LNCaP clone FGC (cell line): ENCODE results near the gene AMN1.
"Not testable (repeated sequence)": the region's sequence is repeated elsewhere in the genome, so short reads cannot be mapped to it uniquely, and the experiment has no call there.

Source experiments
- DNase-seq: peaks from one replicate; pipeline ENCODE4 v3.0.0-alpha.2; 2011; ENCODE audit warnings: low read depth
- H3K4me3 ChIP-seq: 2 replicates; pipeline ENCODE4 v1.5.1; 2011; ENCODE audit warnings: mild to moderate bottlenecking, low read depth, low read length, control low read depth
- CTCF ChIP-seq: IDR thresholded peaks from 2 replicates; pipeline ENCODE4 v1.5.1; 2012; ENCODE audit warnings: mild to moderate bottlenecking; ENCODE audit not compliant: control insufficient read depth, insufficient read depth; ENCODE audit errors: extremely low read depth

AMN1 gene

GRCh38 chr12:31749024-31749704, 20.3 kb upstream of the AMN1 start:
- H3K4me3 ChIP-seq, result no peak overlapping the region
- DNase-seq, result peak; percentile 100
- no peak for TF ChIP-seq CTCF

GRCh38 chr12:31745242-31745641, 16.4 kb upstream of the AMN1 start:
- no peak for TF ChIP-seq CTCF
- no peak for DNase-seq
- H3K4me3 ChIP-seq, result no peak overlapping the region

GRCh38 chr12:31744363-31744762, 15.5 kb upstream of the AMN1 start:
- not testable (repeated sequence) for DNase-seq, H3K4me3 ChIP-seq

- no peak for TF ChIP-seq CTCF
- no peak for DNase-seq
- H3K4me3 ChIP-seq, result no peak overlapping the region
Measured at GRCh38 chr12:31742891-31743290, 14.1 kb upstream of the AMN1 start.

GRCh38 chr12:31740628-31741027, 11.8 kb upstream of the AMN1 start:
- no peak for TF ChIP-seq CTCF
- no peak overlapping the region for H3K4me3 ChIP-seq
- no peak for DNase-seq

- DNase-seq, result no peak
- no peak for TF ChIP-seq CTCF
Measured at GRCh38 chr12:31737763-31738162, 8.9 kb upstream of the AMN1 start.

GRCh38 chr12:31737345-31737744, 8.5 kb upstream of the AMN1 start:
- no peak for TF ChIP-seq CTCF
- no peak for DNase-seq
- no peak overlapping the region for H3K4me3 ChIP-seq

More at GRCh38 chr12:31737763-31738162, 8.9 kb upstream of the AMN1 start:
- H3K4me3 ChIP-seq, result no peak overlapping the region

- no peak for TF ChIP-seq CTCF
- no peak for DNase-seq
- no peak overlapping the region for H3K4me3 ChIP-seq
Measured at GRCh38 chr12:31736472-31736871, 7.7 kb upstream of the AMN1 start.

GRCh38 chr12:31733549-31734432, 5.0 kb upstream of the AMN1 start:
- not testable (repeated sequence) for H3K4me3 ChIP-seq, DNase-seq
